SK-N-MC (cell line): Measurements from ENCODE around the gene MACROH2A1.

Experiments
- EZH2 ChIP-seq: fragments of 200-600 bp; sonication (generic); IDR thresholded peaks from one replicate; pipeline ENCODE4 v1.6.1; 2017; ENCODE audit warnings: antibody characterized with exemption
- POLR2AphosphoS5 ChIP-seq: IDR thresholded peaks from 2 replicates; pipeline ENCODE4 v1.6.1; 2012; ENCODE audit warnings: mild to moderate bottlenecking, low read depth, low read length, borderline replicate concordance

DNA sequence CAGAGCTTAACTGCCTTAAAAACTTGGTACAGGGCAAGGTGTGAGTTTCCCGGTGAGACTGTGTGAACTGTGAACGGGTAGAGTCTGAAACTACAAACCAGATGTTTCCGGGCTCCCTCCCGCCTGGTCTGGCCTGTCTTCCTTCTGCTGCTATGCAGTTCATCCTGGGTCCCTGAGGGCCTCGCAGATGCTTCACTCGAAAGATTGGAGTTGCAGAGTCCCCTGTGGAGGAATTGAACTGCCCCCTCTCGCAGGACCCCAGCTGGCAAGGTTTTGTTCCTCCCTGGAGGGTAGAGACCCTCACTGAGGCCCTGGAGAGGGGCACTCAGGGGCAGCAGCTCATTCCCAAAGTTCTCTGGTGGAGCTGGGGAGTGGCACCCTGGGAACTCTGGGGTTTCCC, 47.6 kb upstream of the MACROH2A1 start:
- TF ChIP-seq EZH2 (no peak), POLR2AphosphoS5 (no peak)
